ENCODE data around the gene PRR5L.

The PRR5L gene

GRCh38 chr11:36376888-36377758 is 81.0 kb downstream of the PRR5L start:
- peaks cover 15% of the 10 kb centered on the region for H3K4me1 ChIP-seq (ENCODE audit: control insufficient read depth, insufficient read depth, low read length)
- no peaks in the 10 kb centered on the region for H3K9me3 ChIP-seq (ENCODE audit: control insufficient read depth, low read length)
- H3K9ac ChIP-seq (ENCODE audit: low read length): peak overlapping the region; percentile 82
- H3K36me3 ChIP-seq (ENCODE audit: control insufficient read depth, insufficient read depth, low read length): no peaks in the 10 kb centered on the region
- H3K27me3 ChIP-seq (ENCODE audit: control insufficient read depth, insufficient read depth, low read length): peaks cover 5% of the 10 kb centered on the region
- H3K4me3 ChIP-seq (ENCODE audit: low read length): peak overlapping the region; percentile 78

GRCh38 chr11:36377759-36378564 is 81.9 kb downstream of the PRR5L start:
- peak overlapping the region; percentile 82 for H3K9ac ChIP-seq (ENCODE audit: low read length)

GRCh38 chr11:36379653-36380052 is 83.6 kb downstream of the PRR5L start:
- peaks cover 5% of the 10 kb centered on the region for H3K27me3 ChIP-seq (ENCODE audit: control insufficient read depth, insufficient read depth, low read length)
- H3K4me1 ChIP-seq (ENCODE audit: control insufficient read depth, insufficient read depth, low read length): peaks cover 6% of the 10 kb centered on the region
- H3K9me3 ChIP-seq (ENCODE audit: control insufficient read depth, low read length): no peaks in the 10 kb centered on the region
- H3K9ac ChIP-seq (ENCODE audit: low read length): no peak overlapping the region
- no peak overlapping the region for H3K4me3 ChIP-seq (ENCODE audit: low read length)
- H3K36me3 ChIP-seq (ENCODE audit: control insufficient read depth, insufficient read depth, low read length): no peaks in the 10 kb centered on the region

More at GRCh38 chr11:36377759-36378564, 81.9 kb downstream of the PRR5L start:
- no peaks in the 10 kb centered on the region for H3K36me3 ChIP-seq (ENCODE audit: control insufficient read depth, insufficient read depth, low read length)
- no peaks in the 10 kb centered on the region for H3K9me3 ChIP-seq (ENCODE audit: control insufficient read depth, low read length)
- H3K4me3 ChIP-seq (ENCODE audit: low read length): peak overlapping the region; percentile 78
- H3K4me1 ChIP-seq (ENCODE audit: control insufficient read depth, insufficient read depth, low read length): peaks cover 6% of the 10 kb centered on the region
- H3K27me3 ChIP-seq (ENCODE audit: control insufficient read depth, insufficient read depth, low read length): peaks cover 5% of the 10 kb centered on the region

- no peaks in the 10 kb centered on the region for H3K36me3 ChIP-seq (ENCODE audit: control insufficient read depth, insufficient read depth, low read length)
- H3K27me3 ChIP-seq (ENCODE audit: control insufficient read depth, insufficient read depth, low read length): peaks cover 5% of the 10 kb centered on the region
- H3K4me3 ChIP-seq (ENCODE audit: low read length): no peak overlapping the region
- H3K9ac ChIP-seq (ENCODE audit: low read length): no peak overlapping the region
- H3K9me3 ChIP-seq (ENCODE audit: control insufficient read depth, low read length): no peaks in the 10 kb centered on the region
- H3K4me1 ChIP-seq (ENCODE audit: control insufficient read depth, insufficient read depth, low read length): peaks cover 6% of the 10 kb centered on the region
Measured at GRCh38 chr11:36380296-36381014, 84.4 kb downstream of the PRR5L start.

GRCh38 chr11:36381015-36381360 is 84.9 kb downstream of the PRR5L start:
- peaks cover 6% of the 10 kb centered on the region for H3K4me1 ChIP-seq (ENCODE audit: control insufficient read depth, insufficient read depth, low read length)
- no peak overlapping the region for H3K4me3 ChIP-seq (ENCODE audit: low read length)
- H3K9ac ChIP-seq (ENCODE audit: low read length): no peak overlapping the region
- H3K36me3 ChIP-seq (ENCODE audit: control insufficient read depth, insufficient read depth, low read length): no peaks in the 10 kb centered on the region
- peaks cover 5% of the 10 kb centered on the region for H3K27me3 ChIP-seq (ENCODE audit: control insufficient read depth, insufficient read depth, low read length)
- H3K9me3 ChIP-seq (ENCODE audit: control insufficient read depth, low read length): no peaks in the 10 kb centered on the region

GRCh38 chr11:36383195-36383594 is 87.1 kb downstream of the PRR5L start:
- H3K4me3 ChIP-seq (ENCODE audit: low read length): no peak overlapping the region
- H3K9ac ChIP-seq (ENCODE audit: low read length): no peak overlapping the region
- no peaks in the 10 kb centered on the region for H3K36me3 ChIP-seq (ENCODE audit: control insufficient read depth, insufficient read depth, low read length)
- H3K27me3 ChIP-seq (ENCODE audit: control insufficient read depth, insufficient read depth, low read length): no peaks in the 10 kb centered on the region
- H3K4me1 ChIP-seq (ENCODE audit: control insufficient read depth, insufficient read depth, low read length): no peaks in the 10 kb centered on the region
- no peaks in the 10 kb centered on the region for H3K9me3 ChIP-seq (ENCODE audit: control insufficient read depth, low read length)

GRCh38 chr11:36385121-36385970 is 89.3 kb downstream of the PRR5L start:
- H3K9ac ChIP-seq (ENCODE audit: low read length): no peak overlapping the region
- H3K27me3 ChIP-seq (ENCODE audit: control insufficient read depth, insufficient read depth, low read length): no peaks in the 10 kb centered on the region
- H3K4me1 ChIP-seq (ENCODE audit: control insufficient read depth, insufficient read depth, low read length): no peaks in the 10 kb centered on the region
- no peak overlapping the region for H3K4me3 ChIP-seq (ENCODE audit: low read length)
- no peaks in the 10 kb centered on the region for H3K36me3 ChIP-seq (ENCODE audit: control insufficient read depth, insufficient read depth, low read length)
- H3K9me3 ChIP-seq (ENCODE audit: control insufficient read depth, low read length): no peaks in the 10 kb centered on the region

GRCh38 chr11:36386411-36386810 is 90.3 kb downstream of the PRR5L start:
- Histone ChIP-seq H3K9ac (ENCODE audit: low read length) (no peak overlapping the region), H3K4me1 (ENCODE audit: control insufficient read depth, insufficient read depth, low read length) (no peaks in the 10 kb centered on the region), H3K27me3 (ENCODE audit: control insufficient read depth, insufficient read depth, low read length) (no peaks in the 10 kb centered on the region), H3K4me3 (ENCODE audit: low read length) (no peak overlapping the region), H3K36me3 (ENCODE audit: control insufficient read depth, insufficient read depth, low read length) (no peaks in the 10 kb centered on the region), H3K9me3 (ENCODE audit: control insufficient read depth, low read length) (no peaks in the 10 kb centered on the region)

GRCh38 chr11:36388071-36388470 is 92.0 kb downstream of the PRR5L start:
- Histone ChIP-seq H3K9ac (ENCODE audit: low read length) (no peak overlapping the region), H3K27me3 (ENCODE audit: control insufficient read depth, insufficient read depth, low read length) (no peaks in the 10 kb centered on the region), H3K9me3 (ENCODE audit: control insufficient read depth, low read length) (no peaks in the 10 kb centered on the region), H3K4me1 (ENCODE audit: control insufficient read depth, insufficient read depth, low read length) (no peaks in the 10 kb centered on the region), H3K36me3 (ENCODE audit: control insufficient read depth, insufficient read depth, low read length) (no peaks in the 10 kb centered on the region), H3K4me3 (ENCODE audit: low read length) (no peak overlapping the region)

- no peaks in the 10 kb centered on the region for H3K4me1 ChIP-seq (ENCODE audit: control insufficient read depth, insufficient read depth, low read length)
- H3K9me3 ChIP-seq (ENCODE audit: control insufficient read depth, low read length): no peaks in the 10 kb centered on the region
- no peak overlapping the region for H3K4me3 ChIP-seq (ENCODE audit: low read length)
- H3K27me3 ChIP-seq (ENCODE audit: control insufficient read depth, insufficient read depth, low read length): no peaks in the 10 kb centered on the region
- no peaks in the 10 kb centered on the region for H3K36me3 ChIP-seq (ENCODE audit: control insufficient read depth, insufficient read depth, low read length)
- H3K9ac ChIP-seq (ENCODE audit: low read length): no peak overlapping the region
Measured at GRCh38 chr11:36388951-36389350, 92.9 kb downstream of the PRR5L start.

GRCh38 chr11:36389811-36390210 is 93.7 kb downstream of the PRR5L start:
- H3K4me1 ChIP-seq (ENCODE audit: control insufficient read depth, insufficient read depth, low read length): no peaks in the 10 kb centered on the region
- no peaks in the 10 kb centered on the region for H3K9me3 ChIP-seq (ENCODE audit: control insufficient read depth, low read length)
- H3K4me3 ChIP-seq (ENCODE audit: low read length): no peak overlapping the region
- H3K27me3 ChIP-seq (ENCODE audit: control insufficient read depth, insufficient read depth, low read length): no peaks in the 10 kb centered on the region
- no peak overlapping the region for H3K9ac ChIP-seq (ENCODE audit: low read length)
- no peaks in the 10 kb centered on the region for H3K36me3 ChIP-seq (ENCODE audit: control insufficient read depth, insufficient read depth, low read length)

Data from mucosa of stomach (tissue), 1 donor.